HG03378 (cell line): ENCODE data around the gene CSNK1A1L.
A peak's percentile ranks its signal among the peaks of the same experiment; 100 is the strongest.
"Not testable (repeated sequence)": the region's sequence is repeated elsewhere in the genome, so short reads cannot be mapped to it uniquely, and the experiment has no call there.

Source experiments
- ATAC-seq: cut with Tn5 transposase; IDR thresholded peaks from one replicate; pipeline ENCODE4 v1.9.1; 2021; ENCODE audit warnings: mild to moderate bottlenecking, moderate library complexity; ENCODE audit not compliant: unreplicated experiment

CSNK1A1L gene

GRCh38 chr13:37065890-37066526 is 39.5 kb downstream of the CSNK1A1L start:
- ATAC-seq: no peak

GRCh38 chr13:37059848-37060192 is 45.6 kb downstream of the CSNK1A1L start:
- peak; percentile 32 for ATAC-seq

GRCh38 chr13:37058910-37059847 is 46.3 kb downstream of the CSNK1A1L start, which contains the start of gene SUPT20H:
Gene SUPT20H (minus strand): TSS chr13:37059688. CDS start chr13:37051490, 8,198 bp downstream.
- peak; percentile 90 for ATAC-seq

DNA sequence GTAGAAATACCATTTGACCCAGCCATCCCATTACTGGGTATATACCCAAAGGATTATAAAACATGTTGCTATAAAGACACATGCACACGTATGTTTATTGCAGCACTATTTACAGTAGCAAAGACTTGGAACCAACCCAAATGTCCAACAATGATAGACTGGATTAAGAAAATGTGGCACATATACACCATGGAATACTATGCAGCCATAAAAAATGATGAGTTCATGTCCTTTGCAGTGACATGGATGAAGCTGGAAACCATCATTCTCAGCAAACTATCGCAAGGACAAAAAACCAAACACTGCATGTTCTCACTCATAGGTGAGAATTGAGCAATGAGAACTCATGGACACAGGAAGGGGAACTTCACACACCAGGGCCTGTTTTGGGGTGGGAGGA is 49.2 kb downstream of the CSNK1A1L start:
- not testable (repeated sequence) for ATAC-seq
